ENCODE measurements around the gene MAN1A1.

- no peak for TF ChIP-seq JUND (IDR thresholded peaks at IDR 0.05; ENCODE audit: low read length)
- TF ChIP-seq CTCF (IDR thresholded peaks at IDR 0.05; ENCODE audit: control extremely low read depth in 1 of 3, insufficient read depth in 1 of 3, low read depth in 1 of 3, low read length in 3 of 3): no peak
- TF ChIP-seq POLR2A (IDR thresholded peaks at IDR 0.05; ENCODE audit: control extremely low read depth in 1 of 2, low read depth in 2 of 2, low read length in 2 of 2): no peak
- no peak for TF ChIP-seq SP1 (IDR thresholded peaks at IDR 0.05; ENCODE audit: low read depth, low read length)
- TF ChIP-seq SUZ12 (IDR thresholded peaks at IDR 0.05; ENCODE audit: low read length): no peak
- no peak for TF ChIP-seq RAD21 (IDR thresholded peaks at IDR 0.05 in 1 of 2, conservative IDR thresholded peaks at IDR 0.05 in 1 of 2; ENCODE audit: low read depth in 2 of 2, low read length in 2 of 2)
Measured at GRCh38 chr6:119190176-119190575, 159.4 kb downstream of the MAN1A1 start.
